WTC11 (cell line): ENCODE results near the gene BBS12. TPM values are rescaled to one million over a fixed set of nuclear protein-coding genes. Genes with fewer than 3 reads are reported as not detected.

ENCODE experiments used
- ATAC-seq: fragments of 200-7000 bp; cut with Tn5 transposase; 2 replicates; pipeline ENCODE4 v1.10.0; 2021; ENCODE audit warnings: mild to moderate bottlenecking, moderate library complexity
- CTCF ChIA-PET: fragments of 300-600 bp; sonication (Branson Sonifier 250); formaldehyde crosslinking; loops from one replicate; lab custom pipeline; 2021; ENCODE audit warnings: antibody characterized with exemption; lab: Charles Lee
- POLR2A ChIA-PET: fragments of 350-600 bp; sonication (Branson Sonifier 250); formaldehyde crosslinking; loops from one replicate; lab custom pipeline; 2021; ENCODE audit warnings: antibody characterized with exemption; lab: Charles Lee
- DNase-seq: peaks from one replicate; pipeline ENCODE4 v3.0.0; 2021; ENCODE audit warnings: low spot score
- H3K27ac Mint-ChIP-seq: 2 replicates; pipeline ENCODE4 v1.8.0; 2021; ENCODE audit warnings: mixed read lengths
- H3K27me3 Mint-ChIP-seq: 2 replicates; pipeline ENCODE4 v1.8.0; 2021; ENCODE audit warnings: low read depth, mild to moderate bottlenecking, moderate library complexity, mixed read lengths
- H3K36me3 Mint-ChIP-seq: 2 replicates; pipeline ENCODE4 v1.8.0; 2021; ENCODE audit warnings: mixed read lengths
- H3K4me1 Mint-ChIP-seq: 2 replicates; pipeline ENCODE4 v1.8.0; 2022; ENCODE audit warnings: mixed read lengths
- H3K4me3 Mint-ChIP-seq: 2 replicates; pipeline ENCODE4 v1.8.0; 2021; ENCODE audit warnings: mild to moderate bottlenecking, moderate library complexity, mixed read lengths
- H3K9me3 Mint-ChIP-seq: 2 replicates; pipeline ENCODE4 v1.8.0; 2021; ENCODE audit warnings: mixed read lengths
- ATF3 ChIP-seq: sonication (generic); formaldehyde crosslinking; conservative IDR thresholded peaks from 2 replicates; pipeline ENCODE4 v1.8.1; 2022; ENCODE audit warnings: mild to moderate bottlenecking, missing genetic modification reagents
- CDX4 ChIP-seq: fragments of 250-450 bp; sonication (Bioruptor Pico); IDR thresholded peaks from 2 replicates; pipeline ENCODE4 v1.9.0; 2021; ENCODE audit warnings: moderate library complexity, mild to moderate bottlenecking, inconsistent platforms, borderline replicate concordance
- CREB1 ChIP-seq: sonication (generic); formaldehyde crosslinking; IDR thresholded peaks from 2 replicates; pipeline ENCODE4 v1.8.0; 2023; ENCODE audit warnings: mild to moderate bottlenecking, missing genetic modification reagents
- CTCF ChIP-seq: fragments of 200-600 bp; IDR thresholded peaks from 2 replicates; pipeline ENCODE4 v1.8.0; 2022; ENCODE audit warnings: antibody characterized with exemption
- ESRRA ChIP-seq: sonication (generic); formaldehyde crosslinking; IDR thresholded peaks from 2 replicates; pipeline ENCODE4 v1.8.1; 2022; ENCODE audit warnings: mild to moderate bottlenecking, missing genetic modification reagents, borderline replicate concordance
- GTF2I ChIP-seq: fragments of 250-450 bp; sonication (Bioruptor Pico); conservative IDR thresholded peaks from 2 replicates; pipeline ENCODE4 v1.4.0; 2021; ENCODE audit warnings: mild to moderate bottlenecking
- NFE2L1 ChIP-seq: sonication (generic); formaldehyde crosslinking; IDR thresholded peaks from 2 replicates; pipeline ENCODE4 v1.8.1; 2023; ENCODE audit warnings: missing genetic modification reagents
- PREB ChIP-seq: sonication (generic); formaldehyde crosslinking; IDR thresholded peaks from 2 replicates; pipeline ENCODE4 v1.8.1; 2022; ENCODE audit warnings: mild to moderate bottlenecking, missing genetic modification reagents, moderate library complexity, borderline replicate concordance
- TCF7 ChIP-seq: sonication (generic); formaldehyde crosslinking; IDR thresholded peaks from 2 replicates; pipeline ENCODE4 v1.8.0; 2022; ENCODE audit warnings: mild to moderate bottlenecking, low read depth, missing genetic modification reagents, moderate library complexity
- ZNF121 ChIP-seq: sonication (generic); formaldehyde crosslinking; IDR thresholded peaks from 2 replicates; pipeline ENCODE4 v1.8.0; 2023; ENCODE audit warnings: missing genetic modification reagents
- ZNF317 ChIP-seq: sonication (generic); formaldehyde crosslinking; IDR thresholded peaks from 2 replicates; pipeline ENCODE4 v1.8.1; 2023; ENCODE audit warnings: low read depth, mild to moderate bottlenecking, moderate library complexity, missing genetic modification reagents, borderline replicate concordance
- ZNF532 ChIP-seq: fragments of 250-450 bp; sonication (Bioruptor Pico); IDR thresholded peaks from 2 replicates; pipeline ENCODE4 v1.9.0; 2021; ENCODE audit warnings: mild to moderate bottlenecking, borderline replicate concordance
- ZNF671 ChIP-seq: fragments of 250-450 bp; sonication (Bioruptor Pico); IDR thresholded peaks from 2 replicates; pipeline ENCODE4 v1.8.0; 2021; ENCODE audit warnings: mild to moderate bottlenecking
- total RNA-seq: library from RNA; stranded (reverse); gene quantifications from 3 replicates; pipeline ENCODE4 v1.2.3, GENCODE V29; 2021
- TF ChIP-seq, protein P1 (sequence below): sonication (generic); formaldehyde crosslinking; IDR thresholded peaks from 2 replicates; pipeline ENCODE4 v1.8.0; 2022; ENCODE audit warnings: mild to moderate bottlenecking, missing genetic modification reagents
- TF ChIP-seq, protein P2 (sequence below): sonication (generic); formaldehyde crosslinking; IDR thresholded peaks from 2 replicates; pipeline ENCODE4 v1.8.0; 2023; ENCODE audit warnings: missing genetic modification reagents, mild to moderate bottlenecking, borderline replicate concordance
- TF ChIP-seq, protein P3 (sequence below): sonication (generic); formaldehyde crosslinking; IDR thresholded peaks from 2 replicates; pipeline ENCODE4 v1.8.1; 2022; ENCODE audit warnings: low read depth, missing genetic modification reagents, borderline replicate concordance

Gene BBS12
- total RNA-seq, 1 experiment from 2014 or later = 2.7 TPM

GRCh38 chr4:122701061-122701460 lies 31.4 kb upstream of the BBS12 start:
- Mint-ChIP-seq H3K9me3 (no peaks in the 10 kb centered on the region), H3K27me3 (peaks cover 5% of the 10 kb centered on the region; the same call in 1 of the 2 replicates), H3K36me3 (no peaks in the 10 kb centered on the region), H3K27ac (no peak overlapping the region), H3K4me1 (peaks cover 16% of the 10 kb centered on the region), H3K4me3 (no peak overlapping the region)
- DNase-seq (no peak), ATAC-seq (no peak)
- ChIA-PET POLR2A (no interaction called here), CTCF (interaction anchor here (1.0 kb wide), 1 partner anchor 16 kb away, joined by 3 read pairs; no protein-coding TSS in a partner anchor)
- TF ChIP-seq, protein P1, sequence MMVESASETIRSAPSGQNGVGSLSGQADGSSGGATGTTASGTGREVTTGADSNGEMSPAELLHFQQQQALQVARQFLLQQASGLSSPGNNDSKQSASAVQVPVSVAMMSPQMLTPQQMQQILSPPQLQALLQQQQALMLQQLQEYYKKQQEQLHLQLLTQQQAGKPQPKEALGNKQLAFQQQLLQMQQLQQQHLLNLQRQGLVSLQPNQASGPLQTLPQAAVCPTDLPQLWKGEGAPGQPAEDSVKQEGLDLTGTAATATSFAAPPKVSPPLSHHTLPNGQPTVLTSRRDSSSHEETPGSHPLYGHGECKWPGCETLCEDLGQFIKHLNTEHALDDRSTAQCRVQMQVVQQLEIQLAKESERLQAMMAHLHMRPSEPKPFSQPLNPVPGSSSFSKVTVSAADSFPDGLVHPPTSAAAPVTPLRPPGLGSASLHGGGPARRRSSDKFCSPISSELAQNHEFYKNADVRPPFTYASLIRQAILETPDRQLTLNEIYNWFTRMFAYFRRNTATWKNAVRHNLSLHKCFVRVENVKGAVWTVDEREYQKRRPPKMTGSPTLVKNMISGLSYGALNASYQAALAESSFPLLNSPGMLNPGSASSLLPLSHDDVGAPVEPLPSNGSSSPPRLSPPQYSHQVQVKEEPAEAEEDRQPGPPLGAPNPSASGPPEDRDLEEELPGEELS (CRISPR knock-in tag) = no peak

DNA sequence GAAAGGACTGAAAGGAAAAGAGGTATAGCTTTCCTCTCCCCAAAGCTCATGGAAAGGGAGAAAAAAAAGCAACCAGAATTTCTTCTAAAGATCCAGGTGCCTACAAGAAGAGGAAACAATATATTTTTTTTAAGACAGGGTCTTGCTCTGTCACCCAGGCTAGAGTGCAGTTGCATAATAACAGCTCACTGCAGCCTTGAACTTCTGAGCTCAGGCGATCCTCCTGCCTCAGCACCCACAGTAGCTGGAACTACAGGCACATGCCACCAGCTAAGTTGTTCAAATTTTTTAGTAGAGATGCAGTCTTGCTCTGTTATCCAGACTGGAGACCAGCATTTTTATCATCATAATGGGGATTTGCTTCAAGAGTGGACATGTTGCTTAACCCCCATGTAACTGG lies 30.5 kb upstream of the BBS12 start:
- Mint-ChIP-seq H3K27me3 (peaks cover 5% of the 10 kb centered on the region; the same call in 1 of the 2 replicates), H3K27ac (no peak overlapping the region), H3K4me3 (no peak overlapping the region), H3K4me1 (peaks cover 8% of the 10 kb centered on the region; the same call in 1 of the 2 replicates), H3K36me3 (no peaks in the 10 kb centered on the region), H3K9me3 (no peaks in the 10 kb centered on the region)
- ChIA-PET CTCF (interaction anchor here (2.0 kb wide), 1 partner anchor 15 kb away, joined by 10 read pairs; no protein-coding TSS in a partner anchor), POLR2A (no interaction called here)
- DNase-seq (no peak), ATAC-seq (no peak)
- TF ChIP-seq, protein P2, sequence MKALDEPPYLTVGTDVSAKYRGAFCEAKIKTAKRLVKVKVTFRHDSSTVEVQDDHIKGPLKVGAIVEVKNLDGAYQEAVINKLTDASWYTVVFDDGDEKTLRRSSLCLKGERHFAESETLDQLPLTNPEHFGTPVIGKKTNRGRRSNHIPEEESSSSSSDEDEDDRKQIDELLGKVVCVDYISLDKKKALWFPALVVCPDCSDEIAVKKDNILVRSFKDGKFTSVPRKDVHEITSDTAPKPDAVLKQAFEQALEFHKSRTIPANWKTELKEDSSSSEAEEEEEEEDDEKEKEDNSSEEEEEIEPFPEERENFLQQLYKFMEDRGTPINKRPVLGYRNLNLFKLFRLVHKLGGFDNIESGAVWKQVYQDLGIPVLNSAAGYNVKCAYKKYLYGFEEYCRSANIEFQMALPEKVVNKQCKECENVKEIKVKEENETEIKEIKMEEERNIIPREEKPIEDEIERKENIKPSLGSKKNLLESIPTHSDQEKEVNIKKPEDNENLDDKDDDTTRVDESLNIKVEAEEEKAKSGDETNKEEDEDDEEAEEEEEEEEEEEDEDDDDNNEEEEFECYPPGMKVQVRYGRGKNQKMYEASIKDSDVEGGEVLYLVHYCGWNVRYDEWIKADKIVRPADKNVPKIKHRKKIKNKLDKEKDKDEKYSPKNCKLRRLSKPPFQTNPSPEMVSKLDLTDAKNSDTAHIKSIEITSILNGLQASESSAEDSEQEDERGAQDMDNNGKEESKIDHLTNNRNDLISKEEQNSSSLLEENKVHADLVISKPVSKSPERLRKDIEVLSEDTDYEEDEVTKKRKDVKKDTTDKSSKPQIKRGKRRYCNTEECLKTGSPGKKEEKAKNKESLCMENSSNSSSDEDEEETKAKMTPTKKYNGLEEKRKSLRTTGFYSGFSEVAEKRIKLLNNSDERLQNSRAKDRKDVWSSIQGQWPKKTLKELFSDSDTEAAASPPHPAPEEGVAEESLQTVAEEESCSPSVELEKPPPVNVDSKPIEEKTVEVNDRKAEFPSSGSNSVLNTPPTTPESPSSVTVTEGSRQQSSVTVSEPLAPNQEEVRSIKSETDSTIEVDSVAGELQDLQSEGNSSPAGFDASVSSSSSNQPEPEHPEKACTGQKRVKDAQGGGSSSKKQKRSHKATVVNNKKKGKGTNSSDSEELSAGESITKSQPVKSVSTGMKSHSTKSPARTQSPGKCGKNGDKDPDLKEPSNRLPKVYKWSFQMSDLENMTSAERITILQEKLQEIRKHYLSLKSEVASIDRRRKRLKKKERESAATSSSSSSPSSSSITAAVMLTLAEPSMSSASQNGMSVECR (CRISPR knock-in tag) = no peak
- no peak for TF ChIP-seq CDX4 (CRISPR knock-in tag)
- no peak for TF ChIP-seq CTCF
- TF ChIP-seq GTF2I (CRISPR knock-in tag) = no peak
- TF ChIP-seq ZNF532 = no peak
- no peak for TF ChIP-seq ESRRA (CRISPR knock-in tag)
- no peak for TF ChIP-seq CREB1 (CRISPR knock-in tag)
- TF ChIP-seq, protein P3, sequence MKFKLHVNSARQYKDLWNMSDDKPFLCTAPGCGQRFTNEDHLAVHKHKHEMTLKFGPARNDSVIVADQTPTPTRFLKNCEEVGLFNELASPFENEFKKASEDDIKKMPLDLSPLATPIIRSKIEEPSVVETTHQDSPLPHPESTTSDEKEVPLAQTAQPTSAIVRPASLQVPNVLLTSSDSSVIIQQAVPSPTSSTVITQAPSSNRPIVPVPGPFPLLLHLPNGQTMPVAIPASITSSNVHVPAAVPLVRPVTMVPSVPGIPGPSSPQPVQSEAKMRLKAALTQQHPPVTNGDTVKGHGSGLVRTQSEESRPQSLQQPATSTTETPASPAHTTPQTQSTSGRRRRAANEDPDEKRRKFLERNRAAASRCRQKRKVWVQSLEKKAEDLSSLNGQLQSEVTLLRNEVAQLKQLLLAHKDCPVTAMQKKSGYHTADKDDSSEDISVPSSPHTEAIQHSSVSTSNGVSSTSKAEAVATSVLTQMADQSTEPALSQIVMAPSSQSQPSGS = no peak
- no peak for TF ChIP-seq ZNF317 (CRISPR knock-in tag)
- TF ChIP-seq ZNF121 (CRISPR knock-in tag) = no peak
- TF ChIP-seq ATF3 (CRISPR knock-in tag) = no peak
- TF ChIP-seq ZNF671 = no peak
- no peak for TF ChIP-seq NFE2L1
- no peak for TF ChIP-seq PREB (CRISPR knock-in tag)
- TF ChIP-seq TCF7 (CRISPR knock-in tag) = no peak
